K562 (cell line): ENCODE results near the gene TLCD5. TPM values are rescaled to one million over a fixed set of nuclear protein-coding genes. Genes with fewer than 3 reads are reported as not detected.

Experiments
- DDX20 ChIP-seq: fragments of 450-650 bp; IDR thresholded peaks from 2 replicates; pipeline ENCODE4 v1.6.1; 2016; ENCODE audit warnings: missing genetic modification characterization, low read depth, mild to moderate bottlenecking, missing compliant biosample characterization, moderate library complexity
- MEIS2 ChIP-seq: fragments of 450-650 bp; IDR thresholded peaks from 2 replicates; pipeline ENCODE4 v1.6.1; 2014; ENCODE audit warnings: mild to moderate bottlenecking; ENCODE audit not compliant: partially characterized antibody
- TAF9B ChIP-seq: fragments of 450-650 bp; IDR thresholded peaks from 2 replicates; pipeline ENCODE4 v1.6.1; 2018; ENCODE audit warnings: mild to moderate bottlenecking; ENCODE audit not compliant: partially characterized antibody
- ZNF318 ChIP-seq, 2 experiments: fragments of 450-650 bp; IDR thresholded peaks; 2 replicates each; pipeline ENCODE4 v1.6.1; 2016; ENCODE audit warnings: mild to moderate bottlenecking in 2 of 2, borderline replicate concordance in 1 of 2, low read depth in 1 of 2, moderate library complexity in 1 of 2
- ZNF830 ChIP-seq: fragments of 250-450 bp; sonication (Bioruptor Pico); IDR thresholded peaks from 2 replicates; pipeline ENCODE4 v1.5.0; 2021; ENCODE audit warnings: mild to moderate bottlenecking
- polyA plus RNA-seq, 8 experiments: library from polyadenylated mRNA; depleted of rRNA in 4 of 8; stranded (reverse) in 5 of 8; unstranded in 3 of 8; fragments of >200 nt; fragmentation: Nextera tagmentation in 2 of 8; fragmentation: Illumina TruSeq in 1 of 8; extraction: Ambion mirVana in 2 of 8; extraction: Trizol in 1 of 8; gene quantifications; 2 replicates each; pipeline versions ENCODE4 v1.2.1 to v1.2.3, GENCODE V29; 2011 to 2014; ENCODE audit warnings: inconsistent platforms in 1 of 8, missing spikeins in 1 of 8
- total RNA-seq, 7 experiments: library from RNA; depleted of rRNA in 6 of 7; stranded (reverse); fragments of >200 nt in 6 of 7; fragmentation: Illumina TruSeq in 2 of 7; extraction: Trizol in 2 of 7; gene quantifications; 2 replicates each; pipeline versions ENCODE4 v1.2.1 to v1.2.3, GENCODE V29; 2011 to 2021; ENCODE audit warnings: low replicate concordance in 1 of 7
- TF ChIP-seq, protein P1 (sequence below): sonication (generic); formaldehyde crosslinking; IDR thresholded peaks from 2 replicates; pipeline ENCODE4 v1.8.0; 2023; ENCODE audit warnings: mild to moderate bottlenecking, missing genetic modification reagents
- TF ChIP-seq, protein P2 (sequence below): fragments of 250-450 bp; sonication (Bioruptor Pico); IDR thresholded peaks from 2 replicates; pipeline ENCODE4 v1.5.0; 2020; ENCODE audit warnings: mild to moderate bottlenecking, borderline replicate concordance

The TLCD5 gene
- total and polyA plus RNA-seq, 9 of the 15 experiments (the other 6 are each of a cell fraction or from before 2014, with no cell fraction given): 0.94 to 5.1 (median 1.6) TPM

- TF ChIP-seq TAF9B (no peak), ZNF318 (IDR thresholded peaks at IDR 0.05; ENCODE audit: borderline replicate concordance in 1 of 2, low read depth in 1 of 2) (no peak), ZNF830 (no peak), MEIS2 (no peak), DDX20 (tag) (no peak)
- TF ChIP-seq, protein P1, sequence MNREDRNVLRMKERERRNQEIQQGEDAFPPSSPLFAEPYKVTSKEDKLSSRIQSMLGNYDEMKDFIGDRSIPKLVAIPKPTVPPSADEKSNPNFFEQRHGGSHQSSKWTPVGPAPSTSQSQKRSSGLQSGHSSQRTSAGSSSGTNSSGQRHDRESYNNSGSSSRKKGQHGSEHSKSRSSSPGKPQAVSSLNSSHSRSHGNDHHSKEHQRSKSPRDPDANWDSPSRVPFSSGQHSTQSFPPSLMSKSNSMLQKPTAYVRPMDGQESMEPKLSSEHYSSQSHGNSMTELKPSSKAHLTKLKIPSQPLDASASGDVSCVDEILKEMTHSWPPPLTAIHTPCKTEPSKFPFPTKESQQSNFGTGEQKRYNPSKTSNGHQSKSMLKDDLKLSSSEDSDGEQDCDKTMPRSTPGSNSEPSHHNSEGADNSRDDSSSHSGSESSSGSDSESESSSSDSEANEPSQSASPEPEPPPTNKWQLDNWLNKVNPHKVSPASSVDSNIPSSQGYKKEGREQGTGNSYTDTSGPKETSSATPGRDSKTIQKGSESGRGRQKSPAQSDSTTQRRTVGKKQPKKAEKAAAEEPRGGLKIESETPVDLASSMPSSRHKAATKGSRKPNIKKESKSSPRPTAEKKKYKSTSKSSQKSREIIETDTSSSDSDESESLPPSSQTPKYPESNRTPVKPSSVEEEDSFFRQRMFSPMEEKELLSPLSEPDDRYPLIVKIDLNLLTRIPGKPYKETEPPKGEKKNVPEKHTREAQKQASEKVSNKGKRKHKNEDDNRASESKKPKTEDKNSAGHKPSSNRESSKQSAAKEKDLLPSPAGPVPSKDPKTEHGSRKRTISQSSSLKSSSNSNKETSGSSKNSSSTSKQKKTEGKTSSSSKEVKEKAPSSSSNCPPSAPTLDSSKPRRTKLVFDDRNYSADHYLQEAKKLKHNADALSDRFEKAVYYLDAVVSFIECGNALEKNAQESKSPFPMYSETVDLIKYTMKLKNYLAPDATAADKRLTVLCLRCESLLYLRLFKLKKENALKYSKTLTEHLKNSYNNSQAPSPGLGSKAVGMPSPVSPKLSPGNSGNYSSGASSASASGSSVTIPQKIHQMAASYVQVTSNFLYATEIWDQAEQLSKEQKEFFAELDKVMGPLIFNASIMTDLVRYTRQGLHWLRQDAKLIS: no peak
- TF ChIP-seq, protein P2, sequence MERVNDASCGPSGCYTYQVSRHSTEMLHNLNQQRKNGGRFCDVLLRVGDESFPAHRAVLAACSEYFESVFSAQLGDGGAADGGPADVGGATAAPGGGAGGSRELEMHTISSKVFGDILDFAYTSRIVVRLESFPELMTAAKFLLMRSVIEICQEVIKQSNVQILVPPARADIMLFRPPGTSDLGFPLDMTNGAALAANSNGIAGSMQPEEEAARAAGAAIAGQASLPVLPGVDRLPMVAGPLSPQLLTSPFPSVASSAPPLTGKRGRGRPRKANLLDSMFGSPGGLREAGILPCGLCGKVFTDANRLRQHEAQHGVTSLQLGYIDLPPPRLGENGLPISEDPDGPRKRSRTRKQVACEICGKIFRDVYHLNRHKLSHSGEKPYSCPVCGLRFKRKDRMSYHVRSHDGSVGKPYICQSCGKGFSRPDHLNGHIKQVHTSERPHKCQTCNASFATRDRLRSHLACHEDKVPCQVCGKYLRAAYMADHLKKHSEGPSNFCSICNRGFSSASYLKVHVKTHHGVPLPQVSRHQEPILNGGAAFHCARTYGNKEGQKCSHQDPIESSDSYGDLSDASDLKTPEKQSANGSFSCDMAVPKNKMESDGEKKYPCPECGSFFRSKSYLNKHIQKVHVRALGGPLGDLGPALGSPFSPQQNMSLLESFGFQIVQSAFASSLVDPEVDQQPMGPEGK (CRISPR knock-in tag): no peak
- TF ChIP-seq, all 486 proteins: peak for 0
Observed at GRCh38 chr11:120308081-120308480, 17.0 kb upstream of the TLCD5 start (continued).
